SU-DHL-6 (cell line): ENCODE measurements around the gene TOM1L2.

ENCODE experiments used
- CTCF ChIP-seq: fragments of 200-600 bp; sonication (generic); IDR thresholded peaks from one replicate; pipeline ENCODE4 v1.5.1; 2017; ENCODE audit warnings: antibody characterized with exemption, mild to moderate bottlenecking, low read length, moderate library complexity; ENCODE audit not compliant: insufficient read depth, poor library complexity, severe bottlenecking
- EZH2phosphoT487 ChIP-seq: fragments of 200-600 bp; sonication (generic), shearing (Covaris generic); conservative IDR thresholded peaks from 2 replicates; pipeline ENCODE4 v1.6.1; 2018; ENCODE audit warnings: mild to moderate bottlenecking, antibody characterized with exemption, low read length, moderate library complexity, mixed read lengths

GRCh38 chr17:17807440-17807839, 164.8 kb downstream of the TOM1L2 start:
- TF ChIP-seq CTCF (no peak), EZH2phosphoT487 (no peak)
